CD4-positive, alpha-beta T cell treated with Interleukin-21 for 1 hour (primary cell): ENCODE results near the gene ACTL8.

Experiments
- DNase-seq: peaks from one replicate; pipeline ENCODE4 v3.0.0-alpha.2; 2020

The ACTL8 gene

DNA sequence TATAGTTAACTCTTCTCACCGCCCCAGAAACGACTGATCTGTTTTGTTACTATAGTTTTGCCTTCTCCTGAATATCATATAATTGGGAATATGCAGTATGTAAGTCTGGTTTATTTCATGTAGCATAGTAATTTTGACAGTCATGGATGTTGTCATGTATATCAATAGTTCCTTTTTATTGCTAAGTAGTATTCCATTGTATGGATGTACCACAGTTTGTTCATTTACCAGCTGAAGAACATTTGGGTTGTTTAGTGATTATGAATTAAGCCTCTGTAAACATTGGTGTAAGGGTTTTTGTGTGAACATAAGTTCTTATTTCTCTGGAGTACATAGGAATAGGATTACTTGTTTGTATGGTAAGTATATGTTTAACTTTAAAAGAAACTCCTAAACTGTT is 55.5 kb downstream of the ACTL8 start:
- no peak for DNase-seq

DNA sequence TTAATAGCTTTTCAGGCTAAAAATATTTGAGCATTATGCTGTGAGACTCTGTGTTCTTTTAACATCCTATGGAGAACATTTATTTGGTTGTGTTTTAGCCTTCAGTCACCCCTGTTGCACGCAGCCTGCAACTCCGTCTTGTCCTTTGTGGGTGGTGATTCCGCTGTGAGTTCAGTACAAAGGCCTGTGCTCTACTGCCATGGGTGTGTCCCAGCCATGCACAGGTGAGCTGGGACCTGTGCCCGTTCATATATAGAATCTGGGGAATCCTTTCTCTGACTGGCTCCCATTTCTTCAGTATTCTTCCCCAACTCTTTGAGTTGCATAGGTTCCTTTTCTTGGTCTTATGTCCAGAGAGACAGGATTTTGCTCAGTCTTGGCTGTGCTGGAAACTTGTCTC is 61.4 kb downstream of the ACTL8 start:
- no peak for DNase-seq

DNA sequence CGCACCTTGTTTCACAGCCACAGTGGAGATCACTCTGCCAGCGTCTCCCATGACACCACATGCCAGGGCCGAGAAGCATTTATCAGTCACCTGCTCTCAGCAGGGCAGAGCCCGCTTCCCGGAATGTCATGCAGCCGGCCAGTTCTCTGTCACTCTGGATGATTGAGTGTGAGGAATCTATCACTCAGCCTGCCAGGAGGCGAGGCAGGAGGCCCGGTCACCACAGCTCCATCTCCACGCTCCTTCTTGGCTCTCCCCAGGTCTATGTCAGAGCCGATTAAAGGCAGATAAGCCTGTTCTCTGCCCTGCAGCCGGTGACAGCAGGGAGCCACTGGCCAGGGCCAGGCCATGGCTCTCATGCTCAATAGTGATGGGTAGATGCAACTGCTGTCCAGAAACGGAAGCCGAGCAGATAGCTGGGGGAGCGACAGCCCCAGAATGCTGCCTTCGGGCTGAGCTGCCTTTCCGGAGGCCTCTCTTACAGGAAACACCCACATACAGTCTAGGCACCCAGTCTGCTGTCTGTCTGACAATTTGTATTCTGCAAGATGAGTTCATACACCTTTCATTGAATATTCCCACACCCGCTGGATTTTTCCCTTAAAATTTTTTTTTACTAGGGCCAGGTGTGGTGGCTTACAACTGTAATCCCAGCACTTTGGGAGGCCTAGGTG is 64.1 kb downstream of the ACTL8 start:
- no peak for DNase-seq

DNA sequence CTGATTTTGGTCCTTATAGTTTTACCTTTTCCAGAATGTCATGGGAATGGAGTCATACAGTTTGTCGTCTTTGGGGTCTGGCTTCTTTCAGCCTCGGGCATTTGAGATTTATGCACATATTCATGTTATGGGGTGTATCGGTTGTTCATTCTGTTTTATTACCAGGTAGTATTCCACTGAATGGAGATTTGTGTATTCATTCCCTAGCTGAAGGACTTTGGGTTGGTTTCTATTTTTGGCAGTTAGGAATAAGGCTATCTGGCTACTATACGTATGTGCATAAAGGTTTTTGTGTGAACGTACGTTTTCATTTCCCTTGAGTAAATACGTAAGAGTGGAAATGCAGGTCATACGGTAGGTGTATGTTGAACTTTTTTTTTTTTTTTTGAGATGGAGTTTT is 65.1 kb downstream of the ACTL8 start:
- DNase-seq = no peak

DNA sequence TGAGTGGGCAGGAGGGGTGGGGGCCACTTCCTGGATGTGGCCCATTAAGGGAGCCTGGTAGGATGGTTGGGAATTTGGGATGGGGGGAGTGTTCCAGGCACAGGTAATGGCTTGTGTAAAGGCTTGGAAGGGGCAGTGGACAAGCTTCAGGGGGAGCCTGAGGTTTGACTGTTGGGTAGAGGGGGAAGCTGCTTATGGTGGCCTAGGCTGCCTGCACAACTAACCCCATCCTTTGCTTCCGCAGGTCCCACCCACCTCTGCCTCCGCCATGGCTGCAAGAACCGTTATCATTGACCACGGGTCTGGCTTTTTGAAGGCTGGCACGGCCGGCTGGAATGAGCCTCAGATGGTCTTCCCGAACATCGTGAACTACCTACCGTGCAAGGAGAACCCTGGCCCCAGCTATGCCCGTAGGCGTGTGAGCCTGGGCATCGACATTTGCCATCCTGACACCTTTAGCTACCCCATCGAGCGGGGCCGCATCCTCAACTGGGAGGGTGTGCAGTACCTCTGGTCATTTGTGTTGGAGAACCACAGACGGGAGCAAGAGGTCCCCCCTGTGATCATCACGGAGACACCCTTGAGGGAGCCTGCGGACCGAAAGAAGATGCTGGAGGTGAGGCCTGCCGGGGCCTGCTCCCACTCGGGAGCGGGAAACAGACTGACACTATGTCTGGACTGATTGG is 67.8 kb downstream of the ACTL8 start:
- no peak for DNase-seq

DNA sequence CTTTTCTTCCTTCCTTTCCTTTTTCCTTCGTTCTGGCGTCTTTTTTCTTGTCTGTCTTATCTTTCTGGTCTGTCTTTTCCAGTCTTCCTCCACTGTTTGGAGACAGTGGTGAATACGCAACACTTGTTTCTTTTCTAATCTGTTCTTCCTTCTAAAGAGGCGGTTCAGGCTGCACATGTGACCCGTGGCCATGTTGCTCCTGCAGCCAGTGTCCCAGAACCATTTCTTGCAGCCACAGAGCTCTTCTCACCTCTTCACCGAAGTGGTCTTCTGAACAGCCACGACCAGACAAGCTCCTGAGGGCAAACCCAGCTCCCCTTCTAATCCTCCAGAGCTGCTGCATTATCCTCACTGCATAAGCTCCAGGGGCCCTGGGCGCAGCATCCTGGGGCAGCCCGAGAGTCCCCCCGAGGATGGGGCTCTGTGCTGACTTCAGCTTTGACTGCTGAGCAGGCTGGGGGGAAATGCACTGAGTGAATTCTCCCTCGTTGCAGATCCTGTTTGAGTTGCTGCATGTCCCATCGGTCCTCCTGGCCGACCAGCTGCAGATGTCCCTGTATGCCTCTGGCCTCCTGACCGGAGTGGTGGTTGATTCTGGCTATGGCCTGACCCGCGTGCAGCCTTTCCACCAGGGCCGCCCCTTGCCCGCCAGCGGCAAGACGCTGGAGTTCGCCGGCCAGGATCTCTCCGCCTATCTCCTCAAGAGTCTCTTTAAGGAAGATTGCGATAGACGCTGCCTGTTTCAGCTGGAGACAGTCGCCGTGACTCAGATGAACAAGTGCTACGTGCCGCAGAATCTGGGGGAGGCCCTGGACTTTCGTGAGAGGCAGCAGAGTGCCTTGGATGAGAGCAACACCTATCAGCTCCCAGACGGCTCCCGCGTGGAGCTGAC is 70.4 kb downstream of the ACTL8 start:
- no peak for DNase-seq

DNA sequence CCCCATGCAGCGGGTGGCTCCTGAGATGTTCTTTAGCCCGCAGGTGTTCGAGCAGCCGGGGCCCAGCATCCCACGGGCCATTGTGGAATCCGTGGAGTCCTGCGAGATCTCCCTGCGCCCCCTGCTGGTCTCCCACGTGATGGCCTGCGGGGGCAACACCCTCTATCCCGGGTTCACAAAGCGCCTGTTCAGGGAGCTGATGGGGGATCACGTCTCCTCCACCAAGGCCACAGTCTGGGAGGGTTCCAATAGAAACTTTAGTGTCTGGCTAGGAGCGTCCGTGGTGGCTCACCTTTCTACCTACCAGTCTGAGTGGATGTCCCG is 71.0 kb downstream of the ACTL8 start:
- no peak for DNase-seq

DNA sequence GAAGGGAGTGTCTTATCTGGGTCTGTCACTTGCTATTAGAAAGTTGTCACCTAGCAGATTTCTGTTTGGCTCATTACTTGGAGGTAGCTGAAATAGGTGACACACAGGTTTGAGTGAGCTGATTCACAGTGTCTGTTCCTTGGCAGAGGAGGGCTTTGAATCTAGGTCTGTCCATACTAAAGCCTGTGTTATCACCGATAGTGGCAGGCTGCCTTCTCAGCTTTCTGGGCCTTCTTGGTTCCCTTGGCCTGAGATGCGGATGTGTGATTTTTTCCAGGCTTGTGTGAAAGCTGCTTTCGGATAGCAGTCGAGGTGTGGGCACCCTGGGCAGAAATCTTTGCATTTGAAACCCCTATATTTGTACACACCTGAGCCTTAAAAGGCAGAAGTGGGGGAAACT is 73.9 kb downstream of the ACTL8 start:
- no peak for DNase-seq

DNA sequence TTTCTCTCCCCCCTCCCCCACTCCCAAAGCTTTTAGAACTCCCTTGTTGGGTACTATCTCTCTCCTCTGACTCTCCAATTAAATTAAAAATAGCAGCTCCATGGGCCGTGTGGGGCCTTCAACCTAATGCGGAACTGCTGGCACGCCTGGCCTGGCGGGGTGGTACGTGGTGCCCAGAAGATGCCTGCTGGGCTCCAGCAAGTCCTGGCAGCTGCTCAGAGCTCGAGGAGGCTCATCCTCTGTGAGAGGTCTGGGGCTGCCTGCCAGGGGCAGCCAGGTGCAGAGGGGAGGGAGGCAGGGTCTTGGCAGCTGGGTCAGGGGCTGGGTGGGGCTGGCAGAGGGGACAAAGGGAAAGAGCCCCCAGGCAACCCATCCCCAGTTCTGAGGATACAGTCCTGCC is 74.4 kb downstream of the ACTL8 start:
- DNase-seq = no peak

DNA sequence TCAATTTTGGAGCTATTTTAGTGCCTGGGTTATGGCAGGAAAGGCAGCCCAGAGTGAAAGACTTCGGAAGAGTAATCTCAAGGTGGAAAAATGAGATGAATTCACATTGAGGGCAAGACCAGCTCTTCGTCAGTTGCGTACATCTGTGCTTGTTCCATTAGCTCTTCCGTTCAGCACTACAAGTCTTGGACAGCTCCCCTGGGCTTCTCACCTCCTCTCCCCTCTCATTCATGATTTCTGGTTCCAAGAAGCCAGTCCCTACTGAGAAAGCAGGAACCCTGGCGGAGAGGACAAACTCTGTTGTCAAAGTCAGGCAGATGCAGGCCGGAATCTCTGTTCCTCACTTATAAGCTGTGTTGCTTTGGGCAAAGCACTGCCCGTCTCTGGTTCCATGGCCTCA is 76.5 kb downstream of the ACTL8 start:
- DNase-seq = no peak

DNA sequence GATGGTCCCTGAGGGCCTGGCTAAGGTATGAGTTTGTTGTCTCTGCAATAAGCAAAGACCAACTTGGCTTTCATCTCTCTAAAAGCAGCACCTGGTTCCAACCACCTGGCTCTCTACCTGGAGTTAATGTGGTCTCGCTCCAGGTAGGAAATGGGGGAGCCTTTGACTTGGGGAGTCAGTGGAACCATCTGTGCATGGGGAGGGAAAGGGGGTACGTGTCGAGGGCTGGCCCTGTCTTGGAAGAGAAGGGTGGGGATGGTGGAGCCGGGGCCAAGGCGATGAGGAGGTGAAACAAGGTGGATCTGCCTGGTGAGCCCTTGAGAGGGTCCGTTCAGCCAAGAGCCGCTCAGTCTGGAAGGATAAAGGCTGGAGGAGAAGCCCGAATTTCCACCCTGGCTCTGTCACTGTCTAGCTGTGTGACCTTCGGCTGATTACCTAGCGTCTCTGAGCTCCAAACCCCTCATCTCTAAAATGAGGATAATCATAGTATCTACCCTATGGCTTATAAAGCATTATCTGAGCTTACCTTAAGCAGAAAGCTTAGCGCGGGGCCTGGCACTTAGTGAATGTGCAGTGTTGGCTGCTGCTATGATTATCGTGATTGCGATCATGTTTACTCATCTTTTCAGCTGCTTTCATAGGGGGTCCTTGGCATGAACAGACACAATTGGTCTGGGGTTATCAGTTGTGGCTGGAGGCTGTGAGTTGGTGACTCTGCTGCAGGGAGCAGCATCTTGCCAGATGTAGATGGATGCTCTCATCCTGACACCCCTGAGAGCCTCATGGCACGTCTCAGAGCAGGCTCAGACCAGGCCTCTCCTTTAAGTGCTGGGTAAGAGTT is 78.7 kb downstream of the ACTL8 start:
- DNase-seq = no peak

DNA sequence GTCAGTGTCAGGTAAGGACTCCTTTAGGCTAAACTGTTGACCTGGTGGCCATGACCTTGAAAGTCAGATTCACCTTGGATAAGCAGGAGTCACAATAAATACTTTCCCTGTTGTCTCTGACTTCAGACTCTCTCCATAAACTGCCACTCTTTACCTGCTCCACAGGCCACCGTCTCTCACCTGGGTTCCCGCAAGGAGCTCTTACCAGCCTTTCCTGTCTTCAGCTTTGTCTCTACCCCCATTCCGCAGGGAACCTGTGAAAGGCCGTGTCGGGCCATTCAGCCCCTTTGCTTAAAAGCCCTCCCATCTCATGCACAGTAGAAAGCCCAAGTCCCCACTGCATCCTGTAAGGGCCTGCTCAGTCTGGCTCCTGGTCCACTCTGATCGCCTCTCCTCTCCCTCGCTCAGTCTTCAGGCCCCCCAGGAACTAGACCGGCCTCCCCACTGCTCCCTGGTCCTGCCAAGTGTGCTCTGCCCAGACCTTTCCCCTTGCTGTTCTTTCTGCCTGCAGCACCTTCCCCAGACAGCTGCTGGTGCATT is 79.5 kb downstream of the ACTL8 start:
- DNase-seq = no peak

DNA sequence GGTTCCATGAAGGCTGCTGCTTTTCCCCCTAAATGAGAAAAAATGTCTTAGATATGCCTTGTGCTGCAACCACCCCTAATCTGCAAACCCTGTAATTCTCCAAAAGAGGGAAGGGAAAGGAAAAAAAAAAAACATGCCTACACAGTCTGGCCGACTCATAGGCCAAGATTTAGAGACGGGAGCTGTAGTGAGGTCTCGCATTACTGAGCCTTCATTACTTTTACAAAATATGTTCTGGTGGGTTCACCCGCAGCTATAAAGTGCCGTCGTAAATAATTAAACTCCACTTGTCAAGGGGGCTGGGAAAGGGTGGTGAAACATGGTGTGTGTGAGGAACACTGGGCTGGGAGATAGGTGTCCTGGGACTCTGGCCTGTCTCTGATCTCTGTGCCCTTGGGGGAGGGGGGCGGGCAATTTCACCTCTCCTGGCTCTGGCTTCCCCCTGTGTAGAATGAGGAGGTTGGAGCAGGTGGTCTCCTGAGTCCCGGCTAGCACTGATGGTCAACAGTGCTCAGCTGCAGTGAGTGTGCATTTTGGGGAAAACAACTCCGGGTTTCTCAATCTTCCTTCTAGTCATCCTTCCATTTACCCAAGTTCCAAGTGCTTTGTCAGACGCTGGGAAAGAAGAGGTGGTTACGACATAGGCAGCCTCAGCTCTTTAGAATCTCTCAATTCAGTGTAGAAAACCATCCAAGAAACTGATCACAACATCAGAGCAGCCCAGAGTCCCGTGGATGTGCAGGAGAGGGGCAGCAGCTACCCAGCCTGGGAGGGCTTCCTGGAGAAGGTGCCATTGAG is 82.3 kb downstream of the ACTL8 start:
- no peak for DNase-seq

DNA sequence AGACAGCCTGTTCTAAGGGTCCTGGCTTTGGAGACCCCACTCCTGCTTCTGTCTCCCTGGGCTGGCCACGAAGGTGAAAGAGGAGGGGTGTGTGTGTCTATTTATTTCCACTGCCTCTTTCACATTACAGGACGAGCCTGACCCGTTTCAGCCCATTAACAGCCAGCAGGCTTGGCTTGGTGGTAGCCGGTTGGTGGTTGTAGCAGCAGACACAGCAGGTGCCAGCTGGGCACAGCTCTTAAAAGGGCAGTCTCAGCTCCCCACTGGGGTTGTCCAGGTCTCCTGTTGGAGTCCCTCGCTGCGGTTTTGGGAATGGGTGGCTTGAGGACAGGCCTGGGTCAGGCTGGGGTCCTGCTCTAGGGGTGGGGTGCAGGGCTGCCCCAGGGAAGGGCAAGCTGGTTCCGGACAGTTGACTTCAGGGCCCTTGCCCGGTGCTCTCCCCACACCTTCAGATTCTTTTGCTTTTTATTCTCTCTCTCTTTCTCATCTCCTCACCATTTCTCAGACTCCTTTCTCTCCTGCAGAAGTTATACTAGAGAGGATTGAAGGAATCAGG is 84.6 kb downstream of the ACTL8 start:
- no peak for DNase-seq

DNA sequence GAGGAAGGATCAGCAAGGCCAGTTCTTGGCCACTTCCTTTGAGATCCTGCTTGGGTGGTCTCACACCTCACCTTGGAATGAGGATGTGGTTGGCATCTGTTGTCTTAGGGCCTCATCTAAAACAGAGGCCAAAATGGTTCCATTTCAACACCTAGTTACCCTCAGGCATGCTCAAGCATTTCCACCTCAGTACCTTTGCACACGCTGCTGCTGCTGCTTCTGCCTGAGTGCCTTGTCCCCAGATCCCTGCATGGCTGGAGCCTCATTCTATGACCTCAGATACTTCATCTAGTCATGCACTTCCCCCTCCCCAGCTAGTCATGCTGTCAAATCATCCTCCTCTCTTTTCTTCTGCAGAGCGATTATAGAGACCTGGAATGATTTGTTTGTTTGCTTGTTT is 86.8 kb downstream of the ACTL8 start:
- no peak for DNase-seq

DNA sequence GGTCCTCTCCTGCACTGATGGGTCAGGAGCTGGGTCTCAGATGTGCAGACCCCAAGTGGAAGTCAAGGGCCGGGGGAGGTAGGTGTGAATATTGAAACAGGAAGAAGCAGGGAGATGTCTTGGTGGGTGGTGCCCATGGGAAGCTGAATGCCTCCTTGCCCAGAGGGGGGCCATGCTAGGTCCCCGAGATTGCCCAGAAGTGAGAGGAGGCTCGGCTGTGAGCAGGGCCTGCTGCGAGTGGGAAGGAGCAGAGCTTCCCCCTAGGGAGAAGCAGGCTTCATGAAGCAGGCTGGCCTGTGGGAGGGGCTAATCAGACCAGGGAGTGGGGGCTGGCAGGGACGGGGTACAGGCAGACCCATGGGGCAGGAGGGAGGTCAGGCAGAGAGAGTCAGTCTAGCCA is 87.6 kb downstream of the ACTL8 start:
- DNase-seq = no peak

DNA sequence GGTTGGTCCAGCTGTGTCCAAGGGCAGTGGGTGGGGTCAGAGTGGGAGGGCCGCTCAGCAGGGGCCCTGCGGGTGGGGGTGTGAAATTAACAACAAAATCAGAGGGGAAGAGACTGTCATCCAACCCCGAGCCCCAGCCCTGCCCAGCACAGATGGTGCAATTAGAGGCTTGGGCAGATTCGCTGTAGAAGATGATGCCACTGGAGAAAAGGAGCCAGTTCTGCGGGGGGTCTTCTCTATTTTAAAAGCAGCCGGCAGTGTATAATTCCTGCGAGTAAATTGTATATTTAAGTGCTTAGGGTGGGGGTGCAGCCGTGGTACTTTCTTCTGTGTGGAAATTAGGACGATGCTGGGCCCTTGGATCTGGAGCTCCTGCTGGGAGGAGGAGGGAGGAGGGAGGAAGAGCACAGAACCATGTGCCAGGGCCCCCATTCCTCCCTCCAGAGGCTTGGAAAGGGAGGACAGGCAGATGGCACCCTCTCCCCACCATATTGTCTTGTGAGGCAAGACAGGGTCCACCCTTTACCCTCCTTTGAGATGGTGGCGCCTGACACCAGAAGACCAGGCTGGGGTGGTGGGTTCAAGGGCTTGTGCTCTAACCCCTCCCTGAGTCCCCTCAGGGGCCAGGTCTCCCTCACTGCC is 89.2 kb downstream of the ACTL8 start:
- no peak for DNase-seq

DNA sequence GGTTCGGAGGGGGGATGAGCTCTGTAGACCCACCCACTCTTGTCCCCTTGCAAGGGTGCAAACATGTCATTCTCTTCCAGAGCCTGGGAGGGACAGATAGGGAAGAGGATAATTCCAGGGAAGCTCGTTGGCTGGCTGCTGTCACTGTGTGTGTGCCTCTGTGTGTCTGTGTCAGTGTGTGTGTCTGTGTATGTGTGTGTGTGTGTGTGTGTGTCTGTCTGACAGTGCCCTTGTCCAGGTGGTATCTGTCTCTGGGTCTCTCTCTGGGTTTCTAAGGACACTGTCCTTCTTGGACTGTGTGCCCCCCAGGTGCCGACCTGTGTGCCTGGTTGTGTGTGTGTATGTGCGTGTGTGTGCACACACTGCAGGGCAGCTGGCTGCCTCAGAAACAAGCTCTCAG is 90.5 kb downstream of the ACTL8 start:
- no peak for DNase-seq

DNA sequence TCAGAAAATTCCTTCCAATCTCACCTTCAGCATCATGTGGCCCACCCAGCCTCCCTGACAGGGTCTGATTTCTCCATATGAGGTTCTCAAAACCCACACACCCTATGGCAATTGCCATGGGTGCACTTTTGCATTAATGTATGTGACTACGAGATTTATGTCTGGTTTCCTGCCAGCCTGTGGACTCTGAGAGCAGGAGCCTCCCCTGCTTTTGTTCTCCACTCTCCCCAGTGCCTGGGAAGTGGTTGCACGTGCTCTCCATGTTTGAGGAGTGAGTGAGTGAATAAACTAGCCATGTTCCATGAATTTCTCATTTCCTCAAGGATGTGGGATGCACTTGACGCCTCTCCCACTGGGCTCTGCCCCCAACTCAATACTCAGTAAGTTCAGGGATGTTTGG is 91.2 kb downstream of the ACTL8 start:
- DNase-seq = no peak

DNA sequence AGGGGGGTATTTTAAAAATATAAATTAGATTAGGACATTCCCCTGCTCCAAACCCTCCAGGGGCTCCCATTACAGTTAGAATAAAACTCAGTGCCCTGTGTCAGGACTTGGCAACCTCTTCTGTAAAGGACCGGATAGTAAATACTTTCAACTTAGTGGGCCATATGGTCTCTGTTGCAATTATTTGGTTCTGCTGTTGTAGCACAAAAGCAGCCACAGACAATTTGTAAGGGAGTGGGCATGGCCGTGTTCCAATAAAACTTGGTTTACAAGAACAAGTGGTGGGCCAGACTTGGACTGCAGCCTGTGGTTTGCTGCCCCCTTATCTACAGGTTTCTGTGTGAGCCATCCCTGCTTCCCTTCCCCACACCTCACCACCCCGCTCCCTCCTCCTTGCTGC is 92.0 kb downstream of the ACTL8 start:
- DNase-seq = no peak

DNA sequence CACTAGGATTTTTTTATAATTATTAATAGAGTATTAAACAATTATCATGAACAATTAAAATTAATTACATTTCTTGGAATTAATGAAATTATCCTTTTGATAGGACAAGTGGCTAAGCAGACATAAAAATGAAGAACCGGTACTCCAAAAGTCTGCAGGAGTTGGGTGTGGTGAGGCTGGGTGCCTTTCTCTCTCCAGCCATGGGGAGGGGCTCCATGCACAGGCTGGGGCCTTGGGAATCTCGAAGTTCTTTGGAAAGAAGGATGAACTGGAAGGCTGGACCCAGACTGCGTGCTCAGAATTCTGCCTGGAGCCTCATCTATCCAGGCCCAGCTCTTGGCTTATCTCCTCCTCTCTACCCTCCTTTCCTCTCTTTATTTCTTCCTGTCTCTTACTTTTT is 94.1 kb downstream of the ACTL8 start:
- DNase-seq = no peak
